Esophagus muscularis mucosa (tissue), 3 donors: Measurements from ENCODE around the gene LOXL1.

ENCODE experiments used
- POLR2A ChIP-seq: fragments of 450-650 bp; IDR thresholded peaks from one replicate; pipeline ENCODE4 v1.6.1; 2017; ENCODE audit warnings: antibody characterized with exemption, moderate library complexity, mild to moderate bottlenecking, low read depth
- POLR2AphosphoS5 ChIP-seq, 2 donors: sonication (generic); formaldehyde crosslinking; IDR thresholded peaks; one replicate each; pipeline ENCODE4 v1.6.1; 2017; ENCODE audit warnings: antibody characterized with exemption in 2 of 2
- TF ChIP-seq, protein P1 (sequence below), 3 experiments: fragments of 200-600 bp in 2 of 3; fragments of 450-650 bp in 1 of 3; sonication (generic) in 2 of 3; IDR thresholded peaks; one replicate each; pipeline ENCODE4 v1.5.1; 2017 to 2019; ENCODE audit warnings: antibody characterized with exemption in 3 of 3, mild to moderate bottlenecking in 2 of 3, moderate library complexity in 1 of 3

DNA sequence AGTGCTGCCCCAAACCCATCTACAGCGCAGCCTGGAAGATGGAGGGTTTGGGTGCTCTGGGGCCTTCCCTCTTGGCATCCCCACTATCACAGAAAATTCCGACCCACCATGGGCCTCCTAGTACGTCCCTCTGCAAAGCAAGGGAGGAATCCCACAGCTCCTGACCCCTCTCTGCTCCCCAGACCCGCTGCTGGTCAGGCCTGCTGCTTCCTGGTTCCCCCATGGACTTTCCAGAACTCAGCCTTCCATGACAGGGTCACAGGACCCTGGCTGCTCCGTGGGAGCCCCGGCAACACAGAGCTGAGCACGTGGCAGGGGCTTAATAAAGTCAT is 3.1 kb upstream of the LOXL1 start:
- TF ChIP-seq, protein P1, sequence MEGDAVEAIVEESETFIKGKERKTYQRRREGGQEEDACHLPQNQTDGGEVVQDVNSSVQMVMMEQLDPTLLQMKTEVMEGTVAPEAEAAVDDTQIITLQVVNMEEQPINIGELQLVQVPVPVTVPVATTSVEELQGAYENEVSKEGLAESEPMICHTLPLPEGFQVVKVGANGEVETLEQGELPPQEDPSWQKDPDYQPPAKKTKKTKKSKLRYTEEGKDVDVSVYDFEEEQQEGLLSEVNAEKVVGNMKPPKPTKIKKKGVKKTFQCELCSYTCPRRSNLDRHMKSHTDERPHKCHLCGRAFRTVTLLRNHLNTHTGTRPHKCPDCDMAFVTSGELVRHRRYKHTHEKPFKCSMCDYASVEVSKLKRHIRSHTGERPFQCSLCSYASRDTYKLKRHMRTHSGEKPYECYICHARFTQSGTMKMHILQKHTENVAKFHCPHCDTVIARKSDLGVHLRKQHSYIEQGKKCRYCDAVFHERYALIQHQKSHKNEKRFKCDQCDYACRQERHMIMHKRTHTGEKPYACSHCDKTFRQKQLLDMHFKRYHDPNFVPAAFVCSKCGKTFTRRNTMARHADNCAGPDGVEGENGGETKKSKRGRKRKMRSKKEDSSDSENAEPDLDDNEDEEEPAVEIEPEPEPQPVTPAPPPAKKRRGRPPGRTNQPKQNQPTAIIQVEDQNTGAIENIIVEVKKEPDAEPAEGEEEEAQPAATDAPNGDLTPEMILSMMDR (IDR thresholded peaks at IDR 0.05), result no peak
- TF ChIP-seq POLR2A (no peak), POLR2AphosphoS5 (IDR thresholded peaks at IDR 0.05) (no peak)
